LNCAP (cell line): ENCODE results near the gene TFR2.

ENCODE experiments used
- CTCF ChIP-seq: fragments of 450-650 bp; IDR thresholded peaks from 2 replicates; pipeline ENCODE4 v1.5.1; 2017; ENCODE audit warnings: mild to moderate bottlenecking

Gene TFR2

GRCh38 chr7:100675581-100676350, 34.4 kb upstream of the TFR2 start:
- TF ChIP-seq CTCF: no peak

GRCh38 chr7:100675105-100675451, 33.7 kb upstream of the TFR2 start:
- TF ChIP-seq CTCF: no peak

GRCh38 chr7:100674411-100675104, 33.2 kb upstream of the TFR2 start:
- no peak for TF ChIP-seq CTCF

- TF ChIP-seq CTCF: no peak
Observed at GRCh38 chr7:100673942-100674410, 32.6 kb upstream of the TFR2 start.

- TF ChIP-seq CTCF: no peak
Observed at GRCh38 chr7:100673302-100673941, 32.1 kb upstream of the TFR2 start, which contains the start of gene GNB2. Gene GNB2 (plus strand): TSS chr7:100673740. CDS start chr7:100676266, 2,526 bp downstream.

- TF ChIP-seq CTCF: no peak
Observed at GRCh38 chr7:100671353-100672327, 30.3 kb upstream of the TFR2 start.

GRCh38 chr7:100670074-100670473, 28.7 kb upstream of the TFR2 start:
- TF ChIP-seq CTCF: no peak
